Endothelial cell of umbilical vein (primary cell): Measurements from ENCODE around the gene CENPA. TPM values are rescaled to one million over a fixed set of nuclear protein-coding genes. Genes with fewer than 3 reads are reported as not detected.

Experiments
- BruUV-seq: library from RNA; stranded (reverse); fragments of 400-500 nt; replicated peaks from 2 replicates; lab custom pipeline; 2021; lab: Mats Ljungman, UMichigan
- CTCF ChIA-PET: fragments of 300-600, 350-600 bp; sonication (Branson Sonifier 250); formaldehyde crosslinking; loops from one replicate; lab custom pipeline; 2021; ENCODE audit warnings: antibody characterized with exemption, inconsistent platforms; lab: Charles Lee
- POLR2A ChIA-PET: fragments of 300-600, 350-600 bp; sonication (Branson Sonifier 250); formaldehyde crosslinking; loops from one replicate; lab custom pipeline; 2021; ENCODE audit warnings: antibody characterized with exemption, inconsistent platforms; lab: Charles Lee
- DNase-seq: peaks from one replicate; pipeline ENCODE4 v3.0.0-alpha.2; 2011; ENCODE audit warnings: low read depth, low spot score
- FAIRE-seq: peaks from 2 replicates; lab custom pipeline; 2011; peaks lifted over from hg19 to GRCh38; lab: Jason Lieb, UNC
- H2AFZ ChIP-seq: 2 replicates; pipeline ENCODE4 v1.6.0; 2012; ENCODE audit warnings: low read depth, low read length, control low read depth, inconsistent platforms
- H3K27ac ChIP-seq: 2 replicates; pipeline ENCODE4 v1.5.1; 2011; ENCODE audit warnings: low read depth, mild to moderate bottlenecking, control low read depth, low read length, moderate library complexity; ENCODE audit not compliant: insufficient read depth
- H3K27me3 ChIP-seq, 2 experiments: 2 replicates each; pipeline versions ENCODE4 v1.6.0 to v1.6.1; 2011; ENCODE audit warnings: low read length in 2 of 2, mixed read lengths in 1 of 2; ENCODE audit not compliant: control insufficient read depth in 2 of 2, insufficient read depth in 2 of 2
- H3K36me3 ChIP-seq, 2 experiments: 2 replicates in 1 of 2; 3 replicates in 1 of 2; pipeline ENCODE4 v1.5.1; 2011; ENCODE audit warnings: low read length in 2 of 2, mild to moderate bottlenecking in 1 of 2, moderate library complexity in 1 of 2; ENCODE audit not compliant: control insufficient read depth in 2 of 2, insufficient read depth in 2 of 2; ENCODE audit errors: extremely low read depth in 1 of 2
- H3K4me1 ChIP-seq: 3 replicates; pipeline ENCODE4 v1.5.1; 2011; ENCODE audit warnings: mild to moderate bottlenecking, low read length; ENCODE audit not compliant: control insufficient read depth, insufficient read depth; ENCODE audit errors: extremely low read depth
- H3K4me2 ChIP-seq: 2 replicates; pipeline ENCODE4 v1.6.1; 2011; ENCODE audit warnings: low read length, control low read depth, mixed read lengths; ENCODE audit not compliant: insufficient read depth
- H3K4me3 ChIP-seq, 3 experiments: fragments of 200-600 bp in 1 of 3; sonication (generic), shearing (Covaris generic) in 1 of 3; replicated peaks in 1 of 3; 2 replicates each; pipeline ENCODE4 v1.5.1; 2011 to 2016; ENCODE audit warnings: control low read depth in 3 of 3, low read length in 3 of 3, mild to moderate bottlenecking in 2 of 3, inconsistent platforms in 1 of 3, low read depth in 1 of 3, moderate library complexity in 1 of 3; ENCODE audit not compliant: insufficient read depth in 1 of 3
- H3K79me2 ChIP-seq: 2 replicates; pipeline ENCODE4 v1.6.0; 2012; ENCODE audit warnings: low read length, inconsistent platforms; ENCODE audit not compliant: control insufficient read depth, insufficient read depth
- H3K9ac ChIP-seq: replicated peaks from 2 replicates; pipeline ENCODE3; 2011; ENCODE audit warnings: low read length, control low read depth; ENCODE audit not compliant: insufficient read depth; ENCODE audit errors: extremely low read depth
- H3K9me1 ChIP-seq: replicated peaks from 3 replicates; pipeline ENCODE4 v1.6.0; 2011; ENCODE audit warnings: mild to moderate bottlenecking, low read length; ENCODE audit not compliant: control insufficient read depth, insufficient read depth; ENCODE audit errors: extremely low read depth
- H3K9me3 ChIP-seq: replicated peaks from 2 replicates; pipeline ENCODE4 v1.5.1; 2012; ENCODE audit warnings: low read length, inconsistent platforms; ENCODE audit not compliant: control insufficient read depth, insufficient read depth
- H4K20me1 ChIP-seq: replicated peaks from 2 replicates; pipeline ENCODE3; 2011; ENCODE audit warnings: mild to moderate bottlenecking, low read length; ENCODE audit not compliant: control insufficient read depth, insufficient read depth; ENCODE audit errors: extremely low read depth
- GATA2 ChIP-seq: IDR thresholded peaks from 2 replicates; pipeline ENCODE4 v1.7.0; 2011; ENCODE audit warnings: low read depth, mild to moderate bottlenecking, moderate library complexity, mixed read lengths, low read length; ENCODE audit not compliant: insufficient read length, insufficient read depth
- MYC ChIP-seq: IDR thresholded peaks from one replicate; pipeline ENCODE4 v1.6.1; 2011; ENCODE audit warnings: mild to moderate bottlenecking, low read depth, low read length
- POLR2A ChIP-seq: IDR thresholded peaks from 2 replicates; pipeline ENCODE4 v1.6.1; 2012; ENCODE audit warnings: low read depth, mild to moderate bottlenecking, control low read depth, low read length
- POLR2AphosphoS5 ChIP-seq: IDR thresholded peaks from 2 replicates; pipeline ENCODE4 v1.6.1; 2012; ENCODE audit warnings: low read depth, mild to moderate bottlenecking, control low read depth, low read length, moderate library complexity; ENCODE audit not compliant: insufficient read depth
- dilution Hi-C: fragments of 300-500 bp; cut with MboI; formaldehyde crosslinking; loops from one replicate; pipeline ENCODE4 v1.15.0; 2019; ENCODE audit warnings: low sequenced_read_pairs; ENCODE audit not compliant: extremely low pct_ligation_motif_present
- intact Hi-C: fragments of 100-400 bp; cut with micrococcal nuclease; formaldehyde crosslinking; loops from one replicate; pipeline ENCODE4 v1.10.0; 2022
- polyA plus RNA-seq, 4 experiments: library from polyadenylated mRNA; depleted of rRNA in 3 of 4; stranded (reverse) in 3 of 4; unstranded in 1 of 4; fragments of >200 nt; gene quantifications; 2 replicates each; pipeline versions ENCODE4 v1.2.1 to v1.2.3, GENCODE V29; 2011 to 2012; ENCODE audit warnings: missing spikeins in 1 of 4
- total RNA-seq: library from RNA; stranded (reverse); gene quantifications from 2 replicates; pipeline ENCODE4 v1.2.3, GENCODE V29; 2021
- TF ChIP-seq, protein P1 (sequence below), 2 donors: IDR thresholded peaks; 1 replicate in 1 of 2; 2 replicates in 1 of 2; pipeline ENCODE4 v1.5.1; 2011; ENCODE audit warnings: low read length in 2 of 2, mild to moderate bottlenecking in 2 of 2, moderate library complexity in 2 of 2, control low read depth in 1 of 2, inconsistent platforms in 1 of 2, low read depth in 1 of 2; ENCODE audit not compliant: insufficient read depth in 1 of 2; ENCODE audit errors: extremely low read depth in 1 of 2
- TF ChIP-seq, protein P2 (sequence below): IDR thresholded peaks from 2 replicates; pipeline ENCODE4 v1.6.1; 2011; ENCODE audit not compliant: insufficient read depth, insufficient read length

The CENPA gene
- total and polyA plus RNA-seq, 2 donors (not counting 3 experiments of a cell fraction or from before 2014, with no cell fraction given), result 22.0 to 33.1 TPM

DNA sequence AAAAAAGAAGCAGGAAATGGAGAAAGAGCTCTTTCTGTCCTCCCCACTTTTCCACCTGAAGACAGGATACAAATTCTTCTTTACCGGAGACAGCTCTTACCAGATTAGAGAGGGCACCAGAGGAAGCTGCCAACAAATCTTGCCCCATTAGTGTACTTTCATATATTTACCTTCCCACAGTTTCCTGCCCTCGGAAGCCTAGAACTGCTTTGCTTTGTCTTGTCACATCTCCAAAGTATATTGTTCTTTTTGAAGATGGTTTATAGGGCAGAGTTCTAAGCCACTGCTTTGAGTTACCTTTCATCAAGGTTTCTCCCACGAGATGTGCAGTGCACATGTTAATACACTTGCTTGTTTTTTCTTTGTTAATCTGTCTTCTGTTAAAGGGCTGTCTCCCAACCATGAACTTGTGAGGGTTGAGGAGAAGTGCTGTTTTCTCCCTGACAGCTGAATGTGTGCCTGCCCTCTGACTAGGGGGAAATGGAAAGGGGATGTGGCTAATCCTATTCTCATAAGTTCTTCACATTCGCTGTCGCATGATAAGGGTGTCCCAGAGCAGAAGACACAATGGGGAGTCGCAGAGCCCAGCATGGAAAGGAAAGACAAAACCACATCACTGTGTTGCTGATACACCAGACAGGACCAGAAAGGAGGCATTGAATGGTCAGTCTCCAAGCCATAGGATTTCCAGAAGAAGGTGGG, 24.2 kb downstream of the CENPA start:
- H3K9ac ChIP-seq, result no peak overlapping the region
- dilution Hi-C loops (no loop called here), intact Hi-C loops (no loop called here)
- H3K9me3 ChIP-seq, result no peaks in the 10 kb centered on the region
- H3K4me3 ChIP-seq, result no peak overlapping the region
- H3K4me1 ChIP-seq, result no peaks in the 10 kb centered on the region
- no peaks in the 10 kb centered on the region for H4K20me1 ChIP-seq
- H3K27ac ChIP-seq, result no peak overlapping the region
- no peaks in the 10 kb centered on the region for H3K36me3 ChIP-seq
- DNase-seq (no peak), FAIRE-seq (no peak)
- POLR2A ChIA-PET, result no interaction called here
- BruUV-seq, result no TSS peak
- H3K27me3 ChIP-seq, result peaks cover 4% of the 10 kb centered on the region in 2 experiments
- H3K9me1 ChIP-seq, result no peaks in the 10 kb centered on the region
- CTCF ChIA-PET, result interaction anchor here (1.0 to 1.1 kb wide), 2 partner anchors 8 to 13 kb away, joined by 3 to 4 read pairs; no protein-coding TSS in a partner anchor
- H3K4me2 ChIP-seq, result no peak overlapping the region
- TF ChIP-seq GATA2 (no peak), POLR2A (no peak), MYC (no peak), POLR2AphosphoS5 (no peak)
- TF ChIP-seq, protein P1, sequence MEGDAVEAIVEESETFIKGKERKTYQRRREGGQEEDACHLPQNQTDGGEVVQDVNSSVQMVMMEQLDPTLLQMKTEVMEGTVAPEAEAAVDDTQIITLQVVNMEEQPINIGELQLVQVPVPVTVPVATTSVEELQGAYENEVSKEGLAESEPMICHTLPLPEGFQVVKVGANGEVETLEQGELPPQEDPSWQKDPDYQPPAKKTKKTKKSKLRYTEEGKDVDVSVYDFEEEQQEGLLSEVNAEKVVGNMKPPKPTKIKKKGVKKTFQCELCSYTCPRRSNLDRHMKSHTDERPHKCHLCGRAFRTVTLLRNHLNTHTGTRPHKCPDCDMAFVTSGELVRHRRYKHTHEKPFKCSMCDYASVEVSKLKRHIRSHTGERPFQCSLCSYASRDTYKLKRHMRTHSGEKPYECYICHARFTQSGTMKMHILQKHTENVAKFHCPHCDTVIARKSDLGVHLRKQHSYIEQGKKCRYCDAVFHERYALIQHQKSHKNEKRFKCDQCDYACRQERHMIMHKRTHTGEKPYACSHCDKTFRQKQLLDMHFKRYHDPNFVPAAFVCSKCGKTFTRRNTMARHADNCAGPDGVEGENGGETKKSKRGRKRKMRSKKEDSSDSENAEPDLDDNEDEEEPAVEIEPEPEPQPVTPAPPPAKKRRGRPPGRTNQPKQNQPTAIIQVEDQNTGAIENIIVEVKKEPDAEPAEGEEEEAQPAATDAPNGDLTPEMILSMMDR (IDR thresholded peaks at IDR 0.05; ENCODE audit: extremely low read depth in 1 of 2, insufficient read depth in 1 of 2, low read depth in 1 of 2, low read length in 2 of 2), result no peak
- TF ChIP-seq, protein P2, sequence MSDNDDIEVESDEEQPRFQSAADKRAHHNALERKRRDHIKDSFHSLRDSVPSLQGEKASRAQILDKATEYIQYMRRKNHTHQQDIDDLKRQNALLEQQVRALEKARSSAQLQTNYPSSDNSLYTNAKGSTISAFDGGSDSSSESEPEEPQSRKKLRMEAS, result no peak
- no peak overlapping the region for H2AFZ ChIP-seq
- H3K79me2 ChIP-seq, result no peaks in the 10 kb centered on the region
